Measurements from ENCODE around the gene KDM7A.

Gene KDM7A

GRCh38 chr7:140084142-140084655 is 92.6 kb downstream of the KDM7A start:
- DNase-seq (ENCODE audit: low read depth) = peak; percentile 9
- no peak overlapping the region for H3K4me3 ChIP-seq (ENCODE audit: low read length)
- no peak for TF ChIP-seq CTCF (conservative IDR thresholded peaks at IDR 0.05; ENCODE audit: low read length)

GRCh38 chr7:140082770-140083169 is 94.0 kb downstream of the KDM7A start:
- H3K4me3 ChIP-seq (ENCODE audit: low read length) = no peak overlapping the region
- DNase-seq (ENCODE audit: low read depth) = no peak
- no peak for TF ChIP-seq CTCF (conservative IDR thresholded peaks at IDR 0.05; ENCODE audit: low read length)

- no peak for DNase-seq (ENCODE audit: low read depth)
- no peak overlapping the region for H3K4me3 ChIP-seq (ENCODE audit: low read length)
- no peak for TF ChIP-seq CTCF (conservative IDR thresholded peaks at IDR 0.05; ENCODE audit: low read length)
These were observed 94.9 kb downstream of the KDM7A start for GRCh38 chr7:140081774-140082425.

- DNase-seq (ENCODE audit: low read depth) = no peak
- H3K4me3 ChIP-seq (ENCODE audit: low read length) = no peak overlapping the region
- TF ChIP-seq CTCF (conservative IDR thresholded peaks at IDR 0.05; ENCODE audit: low read length) = no peak
These were observed 95.9 kb downstream of the KDM7A start for GRCh38 chr7:140080919-140081318.

- DNase-seq (ENCODE audit: low read depth) = peak; percentile 37
- peak; percentile 18; the same call in 1 of the 2 replicates for TF ChIP-seq CTCF (conservative IDR thresholded peaks at IDR 0.05; ENCODE audit: low read length)
- H3K4me3 ChIP-seq (ENCODE audit: low read length) = no peak overlapping the region
These were observed 97.7 kb downstream of the KDM7A start for GRCh38 chr7:140079121-140079536.

- no peak for TF ChIP-seq CTCF (conservative IDR thresholded peaks at IDR 0.05; ENCODE audit: low read length)
- DNase-seq (ENCODE audit: low read depth) = no peak
- H3K4me3 ChIP-seq (ENCODE audit: low read length) = no peak overlapping the region
These were observed 98.4 kb downstream of the KDM7A start for GRCh38 chr7:140078392-140078791.

- peak; percentile 55 for DNase-seq (ENCODE audit: low read depth)
- TF ChIP-seq CTCF (conservative IDR thresholded peaks at IDR 0.05; ENCODE audit: low read length) = no peak
- no peak overlapping the region for H3K4me3 ChIP-seq (ENCODE audit: low read length)
These were observed 102.0 kb downstream of the KDM7A start for GRCh38 chr7:140074780-140075179.
